ENCODE measurements around the gene IDE.

DNA sequence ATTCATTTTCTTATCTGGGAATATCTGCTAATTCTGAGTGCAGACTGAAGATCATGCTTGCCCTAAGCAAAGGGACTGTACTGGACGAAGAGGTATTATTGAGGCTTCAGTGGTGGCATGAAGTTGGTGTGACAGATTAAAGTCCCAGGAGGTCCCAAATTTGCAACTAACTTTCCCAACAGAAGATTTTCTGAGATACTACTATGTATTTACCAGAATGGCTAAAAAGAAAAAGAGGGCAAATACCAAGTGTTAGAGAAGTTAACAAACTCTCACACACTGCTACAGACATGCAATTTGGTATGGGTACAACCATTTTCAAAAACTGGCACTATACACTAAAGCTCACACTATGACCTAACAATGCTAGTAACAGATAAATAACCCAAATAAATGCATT is 28.3 kb downstream of the IDE start:
- TF ChIP-seq, protein P1, sequence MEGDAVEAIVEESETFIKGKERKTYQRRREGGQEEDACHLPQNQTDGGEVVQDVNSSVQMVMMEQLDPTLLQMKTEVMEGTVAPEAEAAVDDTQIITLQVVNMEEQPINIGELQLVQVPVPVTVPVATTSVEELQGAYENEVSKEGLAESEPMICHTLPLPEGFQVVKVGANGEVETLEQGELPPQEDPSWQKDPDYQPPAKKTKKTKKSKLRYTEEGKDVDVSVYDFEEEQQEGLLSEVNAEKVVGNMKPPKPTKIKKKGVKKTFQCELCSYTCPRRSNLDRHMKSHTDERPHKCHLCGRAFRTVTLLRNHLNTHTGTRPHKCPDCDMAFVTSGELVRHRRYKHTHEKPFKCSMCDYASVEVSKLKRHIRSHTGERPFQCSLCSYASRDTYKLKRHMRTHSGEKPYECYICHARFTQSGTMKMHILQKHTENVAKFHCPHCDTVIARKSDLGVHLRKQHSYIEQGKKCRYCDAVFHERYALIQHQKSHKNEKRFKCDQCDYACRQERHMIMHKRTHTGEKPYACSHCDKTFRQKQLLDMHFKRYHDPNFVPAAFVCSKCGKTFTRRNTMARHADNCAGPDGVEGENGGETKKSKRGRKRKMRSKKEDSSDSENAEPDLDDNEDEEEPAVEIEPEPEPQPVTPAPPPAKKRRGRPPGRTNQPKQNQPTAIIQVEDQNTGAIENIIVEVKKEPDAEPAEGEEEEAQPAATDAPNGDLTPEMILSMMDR (IDR thresholded peaks at IDR 0.05; ENCODE audit: low read length): no peak
- no peak for TF ChIP-seq EZH2phosphoT487 (IDR thresholded peaks at IDR 0.05; ENCODE audit: low read length)
- no peak for TF ChIP-seq EZH2 (optimal IDR thresholded peaks at IDR 0.05; ENCODE audit: low read depth, low read length)
